Measurements from ENCODE around the gene HPS1. TPM values are rescaled to one million over a fixed set of nuclear protein-coding genes. Genes with fewer than 3 reads are reported as not detected.

HPS1 gene
- total RNA-seq, 1 donor from 2014 or later, result 52.4 TPM

DNA sequence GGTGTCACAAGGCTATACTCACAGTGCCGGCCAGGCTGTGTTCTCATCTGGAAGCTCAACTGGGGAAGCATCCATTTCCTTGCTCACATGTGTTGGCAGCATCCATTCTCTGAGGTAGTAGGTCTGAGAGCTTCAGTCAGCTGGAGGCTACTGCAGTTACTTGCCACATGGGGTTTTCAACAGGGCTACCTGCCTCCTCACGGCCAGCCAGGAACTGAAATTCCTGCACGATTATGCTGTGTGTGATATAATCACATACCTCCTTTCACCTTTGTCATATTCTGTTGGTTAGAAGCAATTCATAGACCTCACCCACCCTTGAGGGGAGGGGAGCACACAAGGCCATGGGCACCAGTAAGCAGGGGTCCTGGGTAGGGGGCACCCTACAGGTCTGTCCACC is 69.2 kb downstream of the HPS1 start:
- DNase-seq (ENCODE audit: low spot score) (no peak), ATAC-seq (no peak)
- intact Hi-C loops (cut with DNase I), result no loop called here

DNA sequence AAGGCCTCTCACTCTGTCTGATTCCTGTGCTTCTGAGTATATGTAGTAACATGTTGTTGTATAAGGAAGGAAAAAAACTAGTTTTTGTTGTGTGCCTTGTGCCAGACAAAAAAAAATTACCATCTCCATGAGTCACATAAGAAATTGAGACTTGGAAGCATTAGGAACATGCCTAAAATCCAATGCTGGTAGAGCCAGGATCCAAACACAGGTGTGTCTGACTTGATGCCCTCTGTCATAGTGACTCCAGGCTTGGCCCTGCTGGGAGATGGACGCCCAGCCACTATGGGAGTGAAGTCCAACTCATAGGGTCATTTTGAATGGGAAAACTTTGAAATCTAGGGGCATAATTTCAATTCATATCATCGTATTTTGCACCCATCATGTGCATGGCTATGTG is 69.7 kb downstream of the HPS1 start:
- intact Hi-C loops (cut with DNase I), result no loop called here
- ATAC-seq (no peak), DNase-seq (ENCODE audit: low spot score) (no peak)

DNA sequence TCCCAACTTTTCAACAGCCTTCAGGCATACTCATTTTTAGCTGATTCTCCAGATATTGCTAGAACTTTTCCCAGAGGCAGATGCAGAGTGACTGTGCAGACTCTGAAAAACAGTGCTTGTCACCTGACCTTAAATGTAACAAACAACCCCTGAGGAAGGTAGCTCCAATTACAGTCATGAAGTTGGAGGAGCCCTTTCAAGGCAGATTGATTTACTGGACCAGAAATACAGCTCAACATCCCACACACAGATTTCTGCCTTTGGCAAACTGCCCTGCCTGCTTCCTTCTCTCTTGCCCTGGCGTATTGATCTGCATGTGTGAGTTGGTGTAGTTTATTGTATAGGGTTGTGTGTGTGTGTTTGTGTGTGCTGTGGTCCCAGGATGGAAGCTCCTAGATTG is 70.2 kb downstream of the HPS1 start:
- DNase-seq (ENCODE audit: low spot score) (no peak), ATAC-seq (no peak)
- intact Hi-C loops (cut with DNase I), result no loop called here

DNA sequence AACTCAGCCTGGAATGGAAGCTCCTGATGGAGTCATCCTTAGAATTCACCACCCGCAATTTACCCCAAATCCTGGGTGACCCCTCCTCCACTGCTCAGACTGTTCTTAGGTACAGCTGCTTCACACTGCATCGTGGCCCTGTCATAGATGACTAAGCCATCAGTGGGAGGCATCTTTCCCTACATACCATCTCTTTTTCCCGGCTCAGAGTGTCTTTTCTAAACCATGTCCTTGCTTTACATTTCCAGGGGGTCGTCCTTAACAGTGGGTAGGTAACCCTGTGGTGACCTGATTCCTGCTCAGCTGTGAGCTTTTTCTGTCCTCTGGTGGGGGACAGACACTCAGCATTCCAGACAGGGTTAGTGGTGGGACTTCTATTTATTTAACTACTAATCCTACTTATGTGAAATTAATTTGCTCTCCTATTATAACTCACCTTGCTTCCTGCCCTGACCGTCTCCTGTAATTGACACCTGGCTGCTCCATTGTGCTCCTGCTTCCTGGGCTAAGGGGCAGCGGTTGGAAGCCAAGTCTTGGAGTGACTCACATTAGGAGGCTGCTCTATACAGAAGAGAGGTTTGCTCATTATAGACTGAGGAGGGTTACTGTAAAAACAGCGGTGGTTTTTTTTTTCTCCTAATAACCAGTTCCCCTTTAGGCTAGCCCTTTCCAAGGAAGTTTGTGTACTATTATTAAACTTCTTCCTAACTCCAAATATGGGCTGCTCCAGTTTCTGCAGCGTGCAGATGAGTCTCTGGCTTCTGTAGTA is 72.3 kb downstream of the HPS1 start:
- intact Hi-C loops (cut with DNase I), result no loop called here
- no peak for ATAC-seq
- no peak for DNase-seq (ENCODE audit: low spot score)

DNA sequence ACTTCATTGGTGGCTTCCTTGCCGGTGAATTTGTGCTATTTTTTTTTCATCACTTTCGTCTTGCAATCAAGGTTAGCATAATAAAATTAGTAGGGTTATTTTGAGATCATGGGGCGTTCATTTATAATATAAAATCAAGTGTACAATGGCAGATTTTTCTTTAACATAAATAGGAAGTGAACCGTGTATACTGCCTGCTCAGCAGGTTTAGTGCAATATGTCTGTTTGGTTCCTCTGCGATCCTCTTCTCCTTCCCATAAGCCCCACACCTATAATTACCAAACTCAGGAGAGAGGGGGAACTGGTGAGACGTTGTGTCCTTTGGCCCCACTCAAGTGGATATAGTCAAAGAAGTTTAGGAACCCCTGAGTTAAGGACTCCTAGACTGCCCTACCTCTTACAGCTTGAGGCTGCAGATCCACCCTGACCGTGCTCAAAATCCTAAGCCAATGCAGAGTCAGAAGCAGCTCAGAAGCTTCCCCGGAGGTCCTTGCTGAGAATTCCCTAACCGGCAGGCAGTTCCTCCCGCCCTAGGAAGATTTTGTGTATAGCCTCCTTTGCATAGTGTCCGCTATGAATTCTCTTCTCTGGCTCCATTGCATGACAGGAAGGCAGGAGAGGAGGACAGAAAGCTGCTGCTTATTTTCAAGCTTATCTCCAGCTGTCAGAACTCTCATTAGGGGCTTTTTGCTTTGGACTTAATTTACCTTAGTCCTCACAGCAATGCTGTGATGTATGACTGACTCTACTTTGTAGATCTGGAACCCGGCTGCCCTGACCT is 73.3 kb downstream of the HPS1 start:
- intact Hi-C loops (cut with DNase I), result no loop called here
- ATAC-seq (no peak), DNase-seq (ENCODE audit: low spot score) (no peak)

DNA sequence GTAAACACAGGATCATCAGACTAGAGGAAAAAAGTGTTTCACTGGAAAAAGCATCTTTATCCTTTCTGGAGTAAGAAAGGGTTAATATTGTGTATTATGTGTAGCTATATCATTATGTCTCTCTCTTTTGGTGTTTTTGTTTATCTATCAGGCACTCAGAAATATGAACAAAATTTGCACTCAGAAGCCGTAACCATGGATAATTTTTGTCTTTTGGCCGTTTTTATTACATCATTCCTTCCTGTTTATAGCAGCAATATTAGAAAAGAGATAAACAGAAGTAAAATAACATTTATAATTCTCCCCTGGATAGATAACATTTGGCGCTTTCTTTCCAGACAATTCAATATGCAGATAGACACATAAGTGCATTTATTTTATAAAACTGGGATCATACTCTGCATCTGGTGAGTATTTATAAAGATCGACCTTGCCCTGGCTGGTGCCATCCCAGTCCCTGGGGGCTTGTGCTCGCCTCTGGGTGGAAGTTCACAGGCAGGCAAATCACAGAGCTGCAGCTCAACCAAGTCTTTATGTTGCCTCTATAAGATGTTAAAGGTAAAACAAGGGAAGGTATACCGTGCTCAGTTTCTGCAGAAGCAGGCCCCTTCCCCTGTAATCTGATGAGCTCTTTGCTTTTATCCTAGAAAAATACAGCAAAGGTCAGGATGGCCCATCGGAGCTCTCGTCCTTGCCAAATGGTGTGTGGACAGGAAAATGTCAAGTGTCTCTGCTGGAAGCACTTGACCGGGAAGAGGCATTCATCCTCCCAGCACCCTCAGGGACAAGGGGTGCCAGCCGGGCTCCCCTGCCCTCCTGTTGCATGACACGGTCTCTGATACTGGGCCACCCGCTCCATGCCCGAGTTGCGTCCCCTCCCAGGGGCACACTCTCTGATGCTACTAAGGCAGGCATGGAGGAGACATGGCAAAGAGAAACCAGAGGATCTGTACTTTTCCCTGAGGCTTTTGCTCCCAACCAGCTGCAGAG is 75.6 kb downstream of the HPS1 start:
- DNase-seq (ENCODE audit: low spot score), result no peak
- ATAC-seq, result no peak
- intact Hi-C loops (cut with DNase I), result no loop called here

DNA sequence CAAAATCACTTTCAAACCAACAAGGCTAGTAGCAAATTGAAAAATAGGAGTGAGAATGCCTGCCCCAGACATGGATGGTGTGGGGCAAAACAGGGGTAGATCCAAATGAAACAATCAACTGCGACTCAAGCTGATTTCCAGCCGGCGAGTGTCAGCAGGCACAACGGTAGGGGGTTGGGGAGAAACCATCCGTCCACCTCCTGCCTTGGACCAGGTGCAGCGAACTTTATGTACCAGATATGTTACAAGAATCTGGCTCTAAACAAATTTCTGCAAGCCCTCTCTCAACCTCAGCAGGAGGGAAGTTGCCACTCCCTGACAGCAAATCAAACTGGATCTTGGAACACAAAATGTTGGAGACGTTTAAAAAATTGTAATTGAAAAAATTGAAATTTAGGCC is 76.9 kb downstream of the HPS1 start:
- ATAC-seq (no peak), DNase-seq (ENCODE audit: low spot score) (no peak)
- intact Hi-C loops (cut with DNase I), result no loop called here

DNA sequence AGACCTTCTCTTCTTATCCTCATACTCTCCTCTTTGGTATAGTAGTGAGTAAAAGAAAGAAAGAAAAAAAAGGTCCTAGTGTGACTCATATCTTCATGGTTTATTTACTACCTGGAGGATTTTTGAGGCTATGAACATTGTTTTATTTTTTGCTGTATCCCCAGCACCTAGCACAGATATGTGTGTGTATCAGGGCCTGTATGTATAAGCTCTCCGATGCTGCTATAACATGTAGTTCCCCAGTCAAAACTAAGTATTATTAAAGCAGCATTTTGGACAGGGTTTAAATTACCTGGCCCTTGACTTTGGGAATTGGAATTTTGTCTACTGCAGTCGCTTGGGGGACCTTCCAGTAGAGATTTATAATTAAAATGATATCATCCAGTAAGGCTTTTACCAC is 78.1 kb downstream of the HPS1 start:
- DNase-seq (ENCODE audit: low spot score) (no peak), ATAC-seq (no peak)
- intact Hi-C loops (cut with DNase I), result no loop called here

DNA sequence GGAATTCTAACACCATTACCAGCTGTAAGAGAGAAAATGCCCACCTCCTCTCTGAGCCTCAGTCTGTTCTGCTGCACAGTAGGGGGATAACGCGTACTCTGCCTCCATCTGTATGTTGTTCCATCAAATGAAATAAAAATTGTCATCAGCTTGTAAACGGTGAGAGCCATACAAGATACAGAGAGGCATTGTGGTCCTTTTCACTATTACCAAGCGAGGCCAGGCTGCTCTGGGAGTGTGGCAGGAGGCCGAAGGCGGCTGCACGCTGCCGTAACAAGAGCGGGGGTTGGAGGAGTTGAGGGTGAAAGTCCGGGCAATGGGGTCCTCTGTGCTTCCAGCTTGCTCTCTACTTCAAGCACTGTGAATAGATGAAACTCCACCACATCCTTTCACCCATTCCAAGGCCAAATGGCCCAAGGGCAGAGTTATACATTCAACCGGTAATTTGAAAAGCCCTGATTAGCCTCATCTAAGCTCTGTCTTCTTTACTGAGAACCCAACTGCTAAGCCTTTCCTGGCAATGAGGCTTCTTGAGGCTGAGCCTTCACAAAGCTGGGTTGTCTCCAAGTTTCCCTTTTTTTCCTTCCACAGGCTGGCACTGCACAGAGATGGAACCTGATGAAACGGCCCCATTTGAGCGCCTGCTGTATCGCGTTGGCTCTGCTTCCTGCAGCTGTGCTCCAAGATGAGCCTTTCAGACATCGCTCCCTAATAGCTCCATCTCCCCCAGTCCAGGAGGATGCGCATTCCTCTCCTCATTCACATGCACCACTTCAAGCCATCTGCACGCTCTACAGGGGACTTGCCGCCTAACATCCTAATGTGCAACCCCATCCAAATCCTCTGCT is 78.9 kb downstream of the HPS1 start:
- intact Hi-C loops (cut with DNase I), result no loop called here
- DNase-seq (ENCODE audit: low spot score) (no peak), ATAC-seq (no peak)

Small RNA genes within 50 kb of the gene (microRNA-seq; reads per million reads assigned to microRNA genes)
- gene MIR1287 (186 reads per million, percentile 65 among the genes with 10 or more reads in this experiment), gene MIR4685 (not detected)

Other genes with a start within 250 kb of the HPS1 start
- 8.2 TPM for gene LOXL4, start 178.7 kb downstream of the HPS1 start, total RNA-seq
- 29.5 TPM for gene PYROXD2, start 31.8 kb downstream of the HPS1 start, total RNA-seq